B cell (primary cell): ENCODE data around the gene GBA2.

ENCODE experiments used
- EZH2 ChIP-seq: IDR thresholded peaks from 2 replicates; pipeline ENCODE4 v1.6.1; 2012; ENCODE audit warnings: borderline replicate concordance, low read depth, mild to moderate bottlenecking, moderate library complexity, low read length; ENCODE audit not compliant: insufficient read depth, poor library complexity, severe bottlenecking
- TF ChIP-seq, protein P1 (sequence below): fragments of 200-600 bp; IDR thresholded peaks from one replicate; pipeline ENCODE4 v1.8.0; 2022; ENCODE audit warnings: antibody characterized with exemption, mild to moderate bottlenecking

- TF ChIP-seq, protein P1, sequence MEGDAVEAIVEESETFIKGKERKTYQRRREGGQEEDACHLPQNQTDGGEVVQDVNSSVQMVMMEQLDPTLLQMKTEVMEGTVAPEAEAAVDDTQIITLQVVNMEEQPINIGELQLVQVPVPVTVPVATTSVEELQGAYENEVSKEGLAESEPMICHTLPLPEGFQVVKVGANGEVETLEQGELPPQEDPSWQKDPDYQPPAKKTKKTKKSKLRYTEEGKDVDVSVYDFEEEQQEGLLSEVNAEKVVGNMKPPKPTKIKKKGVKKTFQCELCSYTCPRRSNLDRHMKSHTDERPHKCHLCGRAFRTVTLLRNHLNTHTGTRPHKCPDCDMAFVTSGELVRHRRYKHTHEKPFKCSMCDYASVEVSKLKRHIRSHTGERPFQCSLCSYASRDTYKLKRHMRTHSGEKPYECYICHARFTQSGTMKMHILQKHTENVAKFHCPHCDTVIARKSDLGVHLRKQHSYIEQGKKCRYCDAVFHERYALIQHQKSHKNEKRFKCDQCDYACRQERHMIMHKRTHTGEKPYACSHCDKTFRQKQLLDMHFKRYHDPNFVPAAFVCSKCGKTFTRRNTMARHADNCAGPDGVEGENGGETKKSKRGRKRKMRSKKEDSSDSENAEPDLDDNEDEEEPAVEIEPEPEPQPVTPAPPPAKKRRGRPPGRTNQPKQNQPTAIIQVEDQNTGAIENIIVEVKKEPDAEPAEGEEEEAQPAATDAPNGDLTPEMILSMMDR: no peak
- TF ChIP-seq EZH2: no peak
These were observed 43.8 kb upstream of the GBA2 start for GRCh38 chr9:35792826-35793225.
